Activated naive CD8-positive, alpha-beta T cell treated with anti-CD3 and anti-CD28 coated beads, Interleukin-2, amount 10 ng/mL, durations not matched to agents 7 days and 5 days (primary cell): Measurements from ENCODE around the gene SRRM4. TPM values are rescaled to one million over a fixed set of nuclear protein-coding genes. Genes with fewer than 3 reads are reported as not detected.

ENCODE experiments used
- ATAC-seq: fragments of 150-1000 bp; cut with Tn5 transposase; one replicate; pipeline ENCODE4 v1.10.0; 2021; ENCODE audit warnings: low read depth, moderate library complexity
- POLR2A ChIA-PET: fragments of 350-600 bp; sonication (Branson Sonifier 250); formaldehyde crosslinking; loops from one replicate; lab custom pipeline; 2021; ENCODE audit warnings: antibody characterized with exemption; lab: Charles Lee
- DNase-seq: peaks from one replicate; pipeline ENCODE4 v3.0.0; 2021
- H3K27ac Mint-ChIP-seq: one replicate; pipeline ENCODE4 v1.8.0; 2022; ENCODE audit warnings: mild to moderate bottlenecking, mixed read lengths
- H3K27me3 Mint-ChIP-seq: one replicate; pipeline ENCODE4 v1.8.0; 2022; ENCODE audit warnings: mild to moderate bottlenecking, moderate library complexity, mixed read lengths
- H3K36me3 Mint-ChIP-seq: one replicate; pipeline ENCODE4 v1.8.0; 2021; ENCODE audit warnings: mild to moderate bottlenecking, mixed read lengths
- H3K4me1 Mint-ChIP-seq: one replicate; pipeline ENCODE4 v1.8.0; 2021; ENCODE audit warnings: mixed read lengths
- H3K4me3 Mint-ChIP-seq: one replicate; pipeline ENCODE4 v1.8.0; 2022; ENCODE audit warnings: mild to moderate bottlenecking, moderate library complexity, mixed read lengths
- H3K9me3 Mint-ChIP-seq: one replicate; pipeline ENCODE4 v1.8.0; 2021; ENCODE audit warnings: mixed read lengths
- total RNA-seq, 2 experiments: library from RNA; stranded (reverse); gene quantifications; one replicate each; pipeline ENCODE4 v1.2.3, GENCODE V29; 2021

The SRRM4 gene
- total RNA-seq, 2 experiments from 2014 or later: not detected

DNA sequence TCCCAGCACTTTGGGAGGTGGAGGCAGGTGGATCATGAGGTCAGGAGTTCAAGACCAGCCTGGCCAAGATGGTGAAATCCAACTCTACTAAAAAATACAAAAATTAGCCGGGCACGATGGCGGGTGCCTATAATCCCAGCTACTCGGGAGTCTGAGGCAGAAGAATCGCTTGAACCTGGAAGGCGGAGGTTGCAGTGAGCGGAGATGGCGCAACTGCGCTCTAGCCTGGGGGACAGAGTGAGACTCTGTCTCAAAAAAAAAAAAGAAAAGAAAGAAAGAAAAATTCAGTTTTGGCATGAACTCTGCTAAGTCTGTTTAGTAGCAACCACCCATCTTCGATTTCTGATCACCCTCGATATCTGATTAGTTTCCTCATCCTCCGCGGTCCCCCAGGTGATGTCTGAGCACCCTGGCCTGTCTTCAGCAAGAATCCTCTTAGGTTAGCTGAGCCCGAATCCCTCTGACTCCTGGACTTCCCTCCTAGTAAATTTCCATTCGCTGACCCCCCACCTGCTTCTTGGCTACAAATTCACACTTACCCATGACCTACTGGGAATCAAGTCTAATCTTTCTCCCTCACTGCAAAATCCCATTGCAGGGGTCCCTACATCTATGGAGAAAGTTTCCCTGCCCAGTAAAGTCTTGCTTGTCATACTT lies 196.5 kb downstream of the SRRM4 start:
- no peaks in the 10 kb centered on the region for H3K9me3 Mint-ChIP-seq
- ATAC-seq: no peak
- no peaks in the 10 kb centered on the region for H3K4me1 Mint-ChIP-seq
- no peak overlapping the region for H3K4me3 Mint-ChIP-seq
- H3K27me3 Mint-ChIP-seq: no peaks in the 10 kb centered on the region
- no peak overlapping the region for H3K27ac Mint-ChIP-seq
- no peaks in the 10 kb centered on the region for H3K36me3 Mint-ChIP-seq
- DNase-seq: no peak
- POLR2A ChIA-PET: no interaction called here

DNA sequence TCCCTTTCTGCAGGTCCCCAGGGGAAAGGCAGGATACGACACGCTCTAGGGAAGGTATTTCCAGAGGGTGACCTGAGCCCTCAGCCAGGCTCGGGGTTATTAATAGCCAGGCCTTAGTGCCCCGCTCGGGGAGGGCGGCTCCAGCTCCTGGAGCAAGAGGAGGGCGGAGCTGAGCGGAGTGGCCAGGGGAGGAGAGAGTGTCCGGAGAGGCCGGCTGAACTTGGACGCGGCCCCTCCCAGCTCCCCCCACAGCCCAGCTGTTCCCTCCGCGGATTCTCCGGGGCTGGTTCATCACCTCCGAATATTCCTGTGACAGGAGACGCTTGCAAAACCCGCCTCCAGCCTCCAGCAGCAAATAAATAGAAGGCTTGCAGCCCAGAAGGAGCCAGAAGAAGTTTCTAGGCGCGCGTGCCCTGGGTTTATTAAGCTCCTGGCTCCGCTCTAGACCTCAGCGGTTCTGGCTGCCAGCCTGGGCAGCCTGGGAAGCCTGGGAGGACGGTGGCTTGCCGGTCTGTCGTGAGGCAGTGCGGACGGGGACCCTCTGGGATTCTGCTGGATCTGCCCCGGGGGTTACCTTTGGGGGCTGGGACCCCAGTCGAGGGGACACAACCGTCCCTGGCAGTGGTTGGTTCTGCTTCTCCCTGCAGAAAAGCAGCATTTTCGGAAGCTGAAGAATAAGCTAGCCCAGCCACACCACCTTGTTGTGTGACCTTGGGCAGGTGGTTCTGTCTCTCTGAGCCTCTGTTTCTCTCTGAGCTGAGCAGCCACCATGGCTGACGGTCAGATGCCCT lies 197.4 kb downstream of the SRRM4 start, which contains the start of gene HSPB8:
HSPB8 (plus strand) TSS at position 388 of the 791 bp plus-strand sequence; CDS start at position 770, 382 bp downstream.
- no peak for DNase-seq
- POLR2A ChIA-PET: no interaction called here
- no peak for ATAC-seq
- H3K27me3 Mint-ChIP-seq: no peaks in the 10 kb centered on the region
- H3K36me3 Mint-ChIP-seq: no peaks in the 10 kb centered on the region
- no peaks in the 10 kb centered on the region for H3K9me3 Mint-ChIP-seq
- no peak within 1 kb of the TSS for H3K27ac Mint-ChIP-seq
- no peaks in the 10 kb centered on the region for H3K4me1 Mint-ChIP-seq
- H3K4me3 Mint-ChIP-seq: no peak within 1 kb of the TSS

DNA sequence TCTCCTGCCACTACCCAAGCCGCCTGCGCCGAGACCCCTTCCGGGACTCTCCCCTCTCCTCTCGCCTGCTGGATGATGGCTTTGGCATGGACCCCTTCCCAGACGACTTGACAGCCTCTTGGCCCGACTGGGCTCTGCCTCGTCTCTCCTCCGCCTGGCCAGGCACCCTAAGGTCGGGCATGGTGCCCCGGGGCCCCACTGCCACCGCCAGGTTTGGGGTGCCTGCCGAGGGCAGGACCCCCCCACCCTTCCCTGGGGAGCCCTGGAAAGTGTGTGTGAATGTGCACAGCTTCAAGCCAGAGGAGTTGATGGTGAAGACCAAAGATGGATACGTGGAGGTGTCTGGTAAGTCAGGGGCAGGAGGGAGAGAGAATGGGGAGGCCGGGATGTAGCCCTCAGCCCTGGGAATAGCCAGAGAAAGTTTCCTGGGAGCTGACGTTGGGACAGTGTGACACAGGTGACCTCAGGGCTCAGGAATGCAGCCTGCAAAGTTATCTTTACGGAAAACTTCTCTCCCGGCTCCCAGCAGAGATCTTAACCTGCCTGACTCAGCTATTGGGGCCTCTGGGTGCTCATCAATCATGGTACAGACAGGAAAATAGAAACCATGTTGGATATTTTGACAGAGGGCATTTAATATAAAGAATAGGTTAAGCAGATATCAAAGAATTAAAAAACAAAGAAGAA lies 198.1 kb downstream of the SRRM4 start:
- no peak overlapping the region for H3K27ac Mint-ChIP-seq
- no peak for DNase-seq
- no peaks in the 10 kb centered on the region for H3K36me3 Mint-ChIP-seq
- no peaks in the 10 kb centered on the region for H3K4me1 Mint-ChIP-seq
- H3K27me3 Mint-ChIP-seq: no peaks in the 10 kb centered on the region
- no peak overlapping the region for H3K4me3 Mint-ChIP-seq
- no peak for ATAC-seq
- POLR2A ChIA-PET: no interaction called here
- H3K9me3 Mint-ChIP-seq: no peaks in the 10 kb centered on the region

DNA sequence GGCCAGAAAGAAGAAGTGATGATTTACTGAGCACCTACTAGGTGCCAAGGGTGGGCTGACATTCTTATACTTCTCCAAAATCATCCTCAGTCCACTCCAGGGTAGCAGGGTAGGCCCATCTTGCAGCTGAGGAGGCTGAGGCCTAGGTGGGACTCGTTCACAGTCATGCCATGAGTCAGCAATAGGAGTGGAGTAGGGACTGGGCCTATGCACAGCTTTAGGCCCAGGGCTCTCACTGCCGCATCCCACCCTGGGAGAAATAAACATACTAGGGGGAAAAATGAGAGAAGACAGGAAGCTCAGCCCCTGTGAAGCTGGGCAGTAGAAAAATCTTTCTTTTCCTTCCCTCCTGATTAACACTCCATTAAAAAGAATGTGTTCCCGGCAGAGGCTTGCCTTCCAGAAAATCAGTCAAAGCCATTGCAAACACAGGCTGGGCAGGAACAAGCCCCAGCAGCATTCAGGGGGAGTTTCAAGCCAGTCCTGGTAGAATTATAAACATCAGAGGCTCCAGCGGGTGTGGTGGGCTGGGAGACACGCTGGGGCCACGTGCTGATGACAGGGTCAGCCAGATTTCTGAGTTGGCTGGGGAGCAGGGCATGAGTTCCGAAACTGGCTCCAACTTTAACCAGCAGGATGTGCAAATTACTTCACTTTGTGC lies 199.2 kb downstream of the SRRM4 start:
- Mint-ChIP-seq H3K9me3 (no peaks in the 10 kb centered on the region), H3K36me3 (no peaks in the 10 kb centered on the region), H3K27me3 (no peaks in the 10 kb centered on the region), H3K4me1 (no peaks in the 10 kb centered on the region), H3K4me3 (no peak overlapping the region), H3K27ac (no peak overlapping the region)
- POLR2A ChIA-PET: no interaction called here
- no peak for ATAC-seq
- DNase-seq: no peak

DNA sequence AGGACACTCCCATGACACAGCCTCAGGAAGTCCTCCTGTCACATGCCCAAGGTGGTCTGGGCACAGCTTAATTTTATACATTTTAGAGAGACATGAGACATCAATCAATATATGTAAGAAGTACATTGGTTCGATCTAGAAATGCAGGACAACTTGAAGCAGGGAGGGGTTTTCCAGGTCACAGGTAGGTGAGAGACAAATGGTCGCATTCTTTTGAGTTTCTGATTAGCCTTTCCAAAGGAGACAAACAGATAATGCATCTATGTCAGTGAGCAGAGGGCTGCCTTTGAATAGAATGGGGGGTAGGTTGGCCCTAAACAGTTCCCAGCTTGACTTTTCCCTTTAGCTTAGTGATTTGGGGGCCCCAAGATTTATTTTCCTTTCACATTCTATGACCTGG lies 199.9 kb downstream of the SRRM4 start:
- Mint-ChIP-seq H3K36me3 (no peaks in the 10 kb centered on the region), H3K9me3 (no peaks in the 10 kb centered on the region), H3K27ac (no peak overlapping the region), H3K4me3 (no peak overlapping the region), H3K27me3 (no peaks in the 10 kb centered on the region), H3K4me1 (no peaks in the 10 kb centered on the region)
- DNase-seq: no peak
- POLR2A ChIA-PET: no interaction called here
- ATAC-seq: no peak

DNA sequence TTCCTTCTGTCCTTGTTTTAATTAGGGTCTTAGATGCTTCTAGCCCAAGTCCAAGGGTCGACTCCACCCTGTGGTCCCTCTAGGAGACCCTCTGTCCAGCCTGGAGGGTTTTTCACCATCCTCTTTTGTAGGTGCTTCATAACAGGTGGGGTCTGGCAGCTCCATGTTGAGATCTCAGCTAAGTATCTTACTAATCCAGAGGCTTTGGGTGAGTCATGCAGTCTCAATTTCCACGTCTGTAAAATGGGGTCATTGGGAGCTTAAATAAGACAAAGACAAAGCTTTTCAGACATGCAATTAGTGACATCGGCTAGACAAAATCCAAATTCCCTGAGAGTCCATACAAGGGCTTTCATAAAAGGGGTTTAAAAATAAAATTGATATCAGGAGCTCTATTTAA lies 200.6 kb downstream of the SRRM4 start:
- H3K27ac Mint-ChIP-seq: no peak overlapping the region
- H3K4me3 Mint-ChIP-seq: no peak overlapping the region
- DNase-seq: no peak
- no peaks in the 10 kb centered on the region for H3K36me3 Mint-ChIP-seq
- H3K9me3 Mint-ChIP-seq: no peaks in the 10 kb centered on the region
- ATAC-seq: no peak
- POLR2A ChIA-PET: no interaction called here
- no peaks in the 10 kb centered on the region for H3K27me3 Mint-ChIP-seq
- no peaks in the 10 kb centered on the region for H3K4me1 Mint-ChIP-seq

DNA sequence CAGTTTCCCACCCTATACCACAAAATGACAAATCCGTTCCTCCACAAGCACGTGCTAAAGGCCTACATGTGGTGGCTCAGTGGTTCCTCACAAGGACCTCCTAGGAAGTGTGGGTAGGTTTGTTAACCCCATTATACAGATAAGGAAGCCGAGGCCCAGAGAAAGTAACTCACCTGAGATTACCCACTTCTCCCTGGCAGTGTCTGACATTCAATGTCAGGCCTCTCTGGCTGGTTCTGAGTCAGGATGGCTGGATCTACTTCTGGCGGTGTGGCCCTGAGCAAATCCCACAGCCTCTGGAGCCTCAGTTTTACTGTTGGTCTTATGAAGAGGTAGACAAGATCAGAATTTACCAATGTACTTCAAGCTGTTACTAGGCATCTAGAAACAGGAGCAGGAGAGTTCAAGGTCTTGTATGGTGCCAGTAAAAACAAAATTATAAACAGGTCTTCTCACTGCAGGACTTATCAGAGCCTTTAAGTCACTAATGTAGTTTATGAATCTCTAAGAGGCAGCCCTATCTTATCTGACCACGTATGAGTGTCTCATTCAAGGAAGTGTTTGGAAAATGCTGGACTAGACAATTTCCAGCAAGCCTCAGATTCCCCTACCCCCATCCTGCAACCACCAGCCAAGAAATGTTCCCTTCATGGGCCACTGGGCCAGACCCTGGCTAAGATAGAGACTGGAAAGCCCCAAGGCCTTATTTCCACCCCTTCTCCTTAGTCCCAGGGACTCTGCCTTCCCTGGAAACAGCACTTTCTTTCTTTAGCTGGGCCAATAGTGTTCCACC lies 201.6 kb downstream of the SRRM4 start:
- no peak for DNase-seq
- Mint-ChIP-seq H3K4me1 (no peaks in the 10 kb centered on the region), H3K4me3 (no peak overlapping the region), H3K9me3 (no peaks in the 10 kb centered on the region), H3K27ac (no peak overlapping the region), H3K36me3 (no peaks in the 10 kb centered on the region), H3K27me3 (no peaks in the 10 kb centered on the region)
- no peak for ATAC-seq
- POLR2A ChIA-PET: no interaction called here

DNA sequence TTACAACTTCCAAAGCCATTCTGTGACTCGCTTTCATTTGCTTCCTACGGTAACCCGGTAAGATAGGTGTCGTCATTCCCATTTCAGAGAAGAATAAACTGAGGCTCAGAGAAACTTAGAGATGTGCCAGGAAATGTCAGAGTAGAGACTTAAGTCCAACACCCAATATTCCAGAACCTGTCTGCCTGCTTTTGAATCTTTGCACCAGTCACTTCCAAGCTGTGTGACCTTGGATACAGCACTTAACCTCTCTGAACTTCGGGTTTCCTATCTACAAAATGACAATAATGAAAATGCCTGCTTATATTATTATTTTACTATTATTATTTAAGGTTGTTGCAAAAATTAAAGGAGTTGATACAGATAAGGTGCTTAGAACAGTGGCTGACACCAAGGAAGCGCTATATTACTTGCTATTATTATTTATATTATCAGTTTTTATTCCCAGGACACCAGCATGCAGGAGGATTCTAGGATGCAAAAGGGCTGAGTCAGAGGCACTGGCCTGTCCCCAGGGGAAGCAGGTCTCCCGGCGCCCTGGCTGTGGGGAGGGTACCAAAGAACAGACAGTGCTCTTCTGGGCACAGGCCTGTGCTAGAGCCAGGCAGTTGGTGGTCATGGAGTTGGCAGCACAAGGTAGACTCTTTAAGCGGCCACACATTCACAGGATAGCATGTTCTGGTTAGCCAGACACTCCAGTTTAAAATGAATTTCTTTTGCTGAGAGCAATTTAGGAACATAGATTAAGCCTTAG lies 202.8 kb downstream of the SRRM4 start:
- POLR2A ChIA-PET: no interaction called here
- H3K27ac Mint-ChIP-seq: no peak overlapping the region
- no peak overlapping the region for H3K4me3 Mint-ChIP-seq
- no peaks in the 10 kb centered on the region for H3K27me3 Mint-ChIP-seq
- no peaks in the 10 kb centered on the region for H3K4me1 Mint-ChIP-seq
- no peaks in the 10 kb centered on the region for H3K9me3 Mint-ChIP-seq
- DNase-seq: no peak
- no peaks in the 10 kb centered on the region for H3K36me3 Mint-ChIP-seq
- ATAC-seq: no peak

DNA sequence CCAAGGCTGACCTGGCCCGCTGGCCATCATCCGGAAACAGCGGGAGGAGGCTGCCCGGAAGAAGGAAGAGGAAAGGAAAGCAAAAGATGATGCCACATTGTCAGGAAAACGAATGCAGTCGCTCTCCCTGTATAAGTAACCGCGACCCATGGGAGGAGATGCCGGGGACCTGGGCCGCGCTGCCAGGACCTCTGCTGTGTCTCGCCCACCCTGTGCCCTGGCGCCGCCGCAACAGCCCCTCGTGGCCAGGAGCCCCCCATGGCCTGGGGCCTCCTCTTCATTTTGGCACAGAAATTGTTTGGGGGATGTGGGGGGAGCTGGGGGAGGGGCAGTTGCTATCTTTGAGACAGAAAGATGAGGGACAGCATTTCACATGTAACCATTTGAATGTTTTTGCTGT lies 213.9 kb downstream of the SRRM4 start:
- peaks cover 2% of the 10 kb centered on the region for H3K9me3 Mint-ChIP-seq

DNA sequence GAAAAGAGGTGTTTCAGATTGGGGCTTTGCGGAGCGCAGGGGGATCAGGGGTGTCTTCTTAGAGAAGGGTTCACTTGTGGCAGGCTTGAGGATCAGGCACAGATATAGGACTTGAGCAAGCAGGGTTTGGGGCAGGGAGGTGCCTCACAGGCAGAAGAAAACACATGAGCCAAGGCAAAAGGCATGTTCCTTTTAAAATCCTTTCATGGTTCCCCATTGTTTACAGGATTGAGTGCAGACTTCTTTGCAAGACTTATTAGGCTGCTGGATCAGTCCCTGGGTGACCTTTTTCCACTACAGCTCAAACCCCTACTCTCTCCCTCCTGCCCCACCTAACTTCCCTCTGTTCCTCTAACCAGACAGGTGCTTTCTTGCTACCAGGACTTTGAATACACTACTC lies 217.1 kb downstream of the SRRM4 start:
- no peaks in the 10 kb centered on the region for H3K36me3 Mint-ChIP-seq
- DNase-seq: no peak
- peaks cover 2% of the 10 kb centered on the region for H3K9me3 Mint-ChIP-seq
- H3K4me3 Mint-ChIP-seq: no peak overlapping the region
- no peaks in the 10 kb centered on the region for H3K4me1 Mint-ChIP-seq
- H3K27me3 Mint-ChIP-seq: no peaks in the 10 kb centered on the region
- H3K27ac Mint-ChIP-seq: no peak overlapping the region
- no peak for ATAC-seq
- POLR2A ChIA-PET: no interaction called here

More for the DNA sequence above, 213.9 kb downstream of the SRRM4 start:
- no peak overlapping the region for H3K4me3 Mint-ChIP-seq
- H3K27ac Mint-ChIP-seq: no peak overlapping the region
- no peaks in the 10 kb centered on the region for H3K36me3 Mint-ChIP-seq
- DNase-seq (no peak), ATAC-seq (no peak)
- H3K4me1 Mint-ChIP-seq: no peaks in the 10 kb centered on the region
- POLR2A ChIA-PET: no interaction called here
- no peaks in the 10 kb centered on the region for H3K27me3 Mint-ChIP-seq

DNA sequence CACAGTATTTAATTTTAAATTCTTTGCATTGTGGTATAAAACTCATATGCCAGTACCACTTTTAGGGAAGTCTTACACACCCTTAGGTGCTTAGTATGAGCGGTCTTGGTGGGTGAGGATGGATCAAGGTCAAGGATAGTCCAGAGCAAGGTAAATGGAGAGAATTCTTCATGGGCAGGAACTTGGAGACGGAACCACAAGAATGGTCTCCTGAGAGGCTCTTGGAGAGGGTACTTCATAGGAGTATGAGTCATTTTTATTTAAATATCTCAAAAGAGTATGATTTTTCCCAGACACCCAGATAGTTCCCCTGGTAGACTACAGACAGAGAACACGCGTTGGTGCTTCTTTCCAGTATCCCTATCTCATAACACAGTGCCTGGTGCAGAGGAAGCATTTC lies 219.3 kb downstream of the SRRM4 start:
- ATAC-seq (no peak), DNase-seq (no peak)
- Mint-ChIP-seq H3K4me1 (no peaks in the 10 kb centered on the region), H3K4me3 (no peak overlapping the region), H3K36me3 (no peaks in the 10 kb centered on the region), H3K27ac (no peak overlapping the region), H3K9me3 (no peaks in the 10 kb centered on the region), H3K27me3 (no peaks in the 10 kb centered on the region)
- POLR2A ChIA-PET: no interaction called here

DNA sequence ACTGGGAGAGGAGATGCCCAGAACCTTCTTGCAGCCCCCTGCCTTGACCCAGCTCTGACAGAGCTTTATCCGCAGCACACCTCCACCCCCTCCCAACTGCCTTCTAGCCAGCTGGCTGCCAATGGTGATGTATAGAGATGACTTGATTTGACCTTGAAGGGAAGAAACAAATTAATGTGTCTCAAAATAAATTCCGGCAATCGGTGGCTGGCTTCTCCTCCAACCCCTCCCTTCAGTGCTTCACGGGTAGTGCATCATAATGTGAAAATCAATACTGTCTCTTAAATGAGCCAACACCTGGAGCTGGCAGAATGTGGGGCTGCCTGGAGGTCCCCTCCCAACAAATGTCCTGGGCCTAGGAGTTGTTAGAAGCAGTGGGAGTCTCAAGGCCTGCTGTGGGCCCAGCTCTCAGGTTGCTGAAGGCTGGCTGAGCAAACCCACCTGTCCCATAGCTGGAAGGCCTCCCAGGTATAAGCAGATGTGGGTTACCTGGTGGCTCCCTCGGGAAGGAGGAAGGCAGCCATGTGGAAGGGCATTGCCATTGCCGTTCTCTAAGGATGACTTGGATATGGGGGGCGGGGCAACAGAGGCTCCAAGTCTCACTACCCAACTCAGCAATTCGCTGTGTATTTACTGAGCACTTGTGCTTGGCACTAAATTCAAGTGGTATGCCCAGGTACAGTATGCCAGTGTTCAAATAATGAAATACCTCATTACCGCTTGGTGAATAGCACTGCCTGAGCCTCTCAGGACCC lies 220.6 kb downstream of the SRRM4 start:
- Mint-ChIP-seq H3K4me3 (no peak overlapping the region), H3K27ac (no peak overlapping the region), H3K36me3 (no peaks in the 10 kb centered on the region), H3K4me1 (no peaks in the 10 kb centered on the region), H3K9me3 (no peaks in the 10 kb centered on the region), H3K27me3 (no peaks in the 10 kb centered on the region)
- POLR2A ChIA-PET: no interaction called here
- no peak for ATAC-seq
- DNase-seq: no peak
